BJ (cell line): ENCODE results near the gene PRKCH. TPM values are rescaled to one million over a fixed set of nuclear protein-coding genes. Genes with fewer than 3 reads are reported as not detected.

Source experiments
- CTCF ChIA-PET: fragments of 350-600 bp; formaldehyde crosslinking; extraction: SDS; loops from one replicate; lab custom pipeline; 2021; ENCODE audit warnings: antibody characterized with exemption, inconsistent platforms; lab: Yijun Ruan, JAX
- POLR2A ChIA-PET: fragments of 300-600 bp; sonication (Branson Sonifier 250); formaldehyde crosslinking; extraction: SDS; loops from one replicate; lab custom pipeline; 2021; ENCODE audit warnings: antibody characterized with exemption; lab: Charles Lee
- DNase-seq: peaks from one replicate; pipeline ENCODE4 v3.0.0-alpha.2; 2011; ENCODE audit warnings: low read depth
- H3K27me3 ChIP-seq: 2 replicates; pipeline ENCODE4 v1.6.0; 2011; ENCODE audit warnings: low read length; ENCODE audit not compliant: control insufficient read depth, insufficient read depth
- H3K36me3 ChIP-seq: 2 replicates; pipeline ENCODE4 v1.5.1; 2011; ENCODE audit warnings: low read length; ENCODE audit not compliant: control insufficient read depth, insufficient read depth
- H3K4me3 ChIP-seq: 2 replicates; pipeline ENCODE4 v1.5.1; 2011; ENCODE audit warnings: low read depth, mild to moderate bottlenecking, control low read depth, low read length
- CTCF ChIP-seq: IDR thresholded peaks from 2 replicates; pipeline ENCODE4 v1.5.1; 2011; ENCODE audit warnings: low read depth, mild to moderate bottlenecking, control low read depth, inconsistent platforms, low read length, moderate library complexity; ENCODE audit not compliant: insufficient read depth
- polyA plus RNA-seq: library from polyadenylated mRNA; depleted of rRNA; stranded (reverse); fragments of >200 nt; gene quantifications from 2 replicates; pipeline ENCODE4 v1.2.3, GENCODE V29; 2011

PRKCH gene
- polyA plus RNA-seq, 1 experiment, result 2.0 TPM

- Histone ChIP-seq H3K4me3 (no peak overlapping the region), H3K27me3 (no peaks in the 10 kb centered on the region), H3K36me3 (no peaks in the 10 kb centered on the region)
- DNase-seq, result no peak
- ChIA-PET POLR2A (interaction anchor here (0.5 kb wide), 1 partner anchor 11 kb away, joined by 14 read pairs; no protein-coding TSS in a partner anchor), CTCF (interaction anchor here (0.7 to 1.5 kb wide), 5 partner anchors 11 to 53 kb away, joined by 3 to 10 read pairs (median 4); no protein-coding TSS in a partner anchor)
- no peak for TF ChIP-seq CTCF
Measured at GRCh38 chr14:61523751-61524150, 202.4 kb downstream of the PRKCH start.

DNA sequence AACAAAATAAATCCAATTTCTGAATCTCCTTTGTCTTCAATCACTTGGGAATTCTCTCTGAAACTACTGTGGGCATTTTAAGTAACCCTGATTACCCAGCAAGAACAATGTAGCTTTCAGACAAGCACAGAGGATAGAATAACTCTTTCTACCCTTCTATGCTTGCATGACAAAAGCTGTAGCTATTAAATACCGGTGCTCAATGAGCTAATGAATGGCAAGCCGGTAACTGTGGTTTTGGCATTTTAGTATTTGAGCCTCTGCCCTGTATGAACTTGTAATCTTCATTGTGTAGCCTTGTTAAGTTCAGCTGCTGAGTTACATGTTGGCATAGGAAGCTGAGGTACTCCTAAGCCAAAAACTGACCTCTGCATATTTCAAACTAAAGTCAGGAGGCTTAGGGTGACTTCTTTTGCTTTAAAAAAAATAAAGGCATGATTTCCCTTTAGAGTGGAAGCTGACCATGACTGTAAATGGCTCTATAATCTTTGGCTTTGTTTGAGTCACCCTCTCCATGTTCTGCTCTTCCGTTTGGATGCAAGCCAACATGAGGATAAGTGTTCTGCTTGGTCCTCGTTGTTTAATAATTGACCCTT, 202.9 kb downstream of the PRKCH start:
- ChIA-PET POLR2A (interaction anchor here (0.5 kb wide), 1 partner anchor 12 kb away, joined by 14 read pairs; no protein-coding TSS in a partner anchor), CTCF (interaction anchor here (1.0 to 1.5 kb wide), 6 partner anchors 12 to 54 kb away, joined by 3 to 10 read pairs (median 4); no protein-coding TSS in a partner anchor)
- no peak overlapping the region for H3K4me3 ChIP-seq
- no peaks in the 10 kb centered on the region for H3K36me3 ChIP-seq
- no peak for DNase-seq
- TF ChIP-seq CTCF, result no peak
- no peaks in the 10 kb centered on the region for H3K27me3 ChIP-seq

- H3K27me3 ChIP-seq, result no peaks in the 10 kb centered on the region
- ChIA-PET CTCF (interaction anchor here (1.0 to 1.5 kb wide), 4 partner anchors 25 to 50 kb away, joined by 3 to 10 read pairs (median 3); no protein-coding TSS in a partner anchor), POLR2A (no interaction called here)
- no peak for DNase-seq
- H3K4me3 ChIP-seq, result no peak overlapping the region
- no peak for TF ChIP-seq CTCF
- H3K36me3 ChIP-seq, result no peaks in the 10 kb centered on the region
Measured at GRCh38 chr14:61524936-61525292, 203.5 kb downstream of the PRKCH start.

- no peak for TF ChIP-seq CTCF
- Histone ChIP-seq H3K36me3 (no peaks in the 10 kb centered on the region), H3K27me3 (no peaks in the 10 kb centered on the region), H3K4me3 (no peak overlapping the region)
- CTCF ChIA-PET, result interaction anchor here (1.0 to 1.6 kb wide), 4 partner anchors 21 to 51 kb away, joined by 3 to 10 read pairs (median 3); no protein-coding TSS in a partner anchor
- POLR2A ChIA-PET, result interaction anchor here (0.6 kb wide), 1 partner anchor 21 kb away, joined by 10 read pairs; no protein-coding TSS in a partner anchor
- no peak for DNase-seq
Measured at GRCh38 chr14:61525293-61526011, 204.1 kb downstream of the PRKCH start.
